BE2C (cell line): ENCODE measurements around the gene CACHD1. TPM values are rescaled to one million over a fixed set of nuclear protein-coding genes. Genes with fewer than 3 reads are reported as not detected.

Experiments used
- DNase-seq: peaks from one replicate; pipeline ENCODE4 v3.0.0-alpha.2; 2020
- H3K27me3 ChIP-seq: fragments of 250-450 bp; sonication (Bioruptor Pico); 2 replicates; pipeline ENCODE4 v1.5.1; 2020; ENCODE audit warnings: mild to moderate bottlenecking
- H3K36me3 ChIP-seq: fragments of 250-450 bp; sonication (Bioruptor Pico); 2 replicates; pipeline ENCODE4 v1.5.1; 2020; ENCODE audit warnings: mild to moderate bottlenecking
- H3K4me1 ChIP-seq: fragments of 250-450 bp; sonication (Bioruptor Pico); 2 replicates; pipeline ENCODE4 v1.5.1; 2020
- H3K4me3 ChIP-seq: 2 replicates; pipeline ENCODE4 v1.5.1; 2011; ENCODE audit warnings: low read depth, low read length
- H3K9me3 ChIP-seq: fragments of 250-450 bp; sonication (Bioruptor Pico); 2 replicates; pipeline ENCODE4 v1.5.1; 2020
- polyA plus RNA-seq: library from polyadenylated mRNA; unstranded; fragments of >200 nt; gene quantifications from one replicate; pipeline ENCODE4 v1.2.1, GENCODE V29; 2012; ENCODE audit warnings: low read depth, missing spikeins; ENCODE audit not compliant: insufficient read length, insufficient read depth
- TF ChIP-seq, protein P1 (sequence below): IDR thresholded peaks from 2 replicates; pipeline ENCODE4 v1.5.1; 2012; ENCODE audit warnings: mild to moderate bottlenecking, low read depth, low read length

The CACHD1 gene
- polyA plus RNA-seq = 4.8 TPM

DNA sequence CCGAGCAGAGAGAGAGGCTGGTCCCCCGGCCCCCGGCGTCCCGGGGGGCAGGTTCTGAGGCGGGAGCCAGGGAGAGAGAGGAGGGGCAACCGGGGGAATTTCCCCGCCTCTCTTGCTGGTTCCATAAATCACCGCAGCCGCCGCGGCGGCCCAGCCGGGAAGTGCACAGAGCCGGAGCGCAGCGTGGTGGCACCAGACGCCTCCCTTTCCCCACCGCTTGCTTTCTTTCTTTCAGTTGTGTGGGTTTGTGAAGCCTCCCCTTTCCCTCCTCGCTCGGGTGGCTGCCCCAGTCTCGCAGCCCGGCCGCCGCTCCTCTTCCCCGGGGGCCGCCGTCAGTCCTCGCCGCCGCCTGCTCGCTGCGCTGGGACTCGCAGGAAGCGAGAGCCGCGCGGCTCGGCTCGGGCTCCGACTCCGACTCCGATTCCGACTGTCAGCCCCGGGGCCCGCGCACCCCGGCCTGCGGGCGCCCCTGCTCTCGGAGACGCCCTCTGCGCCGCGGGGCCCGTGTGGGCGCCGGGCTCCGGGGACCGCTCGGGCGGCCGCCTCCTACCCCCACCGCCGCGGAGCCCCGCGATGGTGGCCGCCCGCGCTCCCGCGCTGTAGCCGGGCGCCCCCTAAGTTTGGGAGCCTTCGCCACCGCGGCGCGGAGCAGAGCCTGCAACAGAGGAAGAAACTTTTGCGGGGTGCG, at the start of gene CACHD1:
Gene CACHD1 (plus strand): TSS at position 153 of the 688 bp plus-strand sequence. CDS start 616 bp downstream, outside the sequence.
- TF ChIP-seq, protein P1, sequence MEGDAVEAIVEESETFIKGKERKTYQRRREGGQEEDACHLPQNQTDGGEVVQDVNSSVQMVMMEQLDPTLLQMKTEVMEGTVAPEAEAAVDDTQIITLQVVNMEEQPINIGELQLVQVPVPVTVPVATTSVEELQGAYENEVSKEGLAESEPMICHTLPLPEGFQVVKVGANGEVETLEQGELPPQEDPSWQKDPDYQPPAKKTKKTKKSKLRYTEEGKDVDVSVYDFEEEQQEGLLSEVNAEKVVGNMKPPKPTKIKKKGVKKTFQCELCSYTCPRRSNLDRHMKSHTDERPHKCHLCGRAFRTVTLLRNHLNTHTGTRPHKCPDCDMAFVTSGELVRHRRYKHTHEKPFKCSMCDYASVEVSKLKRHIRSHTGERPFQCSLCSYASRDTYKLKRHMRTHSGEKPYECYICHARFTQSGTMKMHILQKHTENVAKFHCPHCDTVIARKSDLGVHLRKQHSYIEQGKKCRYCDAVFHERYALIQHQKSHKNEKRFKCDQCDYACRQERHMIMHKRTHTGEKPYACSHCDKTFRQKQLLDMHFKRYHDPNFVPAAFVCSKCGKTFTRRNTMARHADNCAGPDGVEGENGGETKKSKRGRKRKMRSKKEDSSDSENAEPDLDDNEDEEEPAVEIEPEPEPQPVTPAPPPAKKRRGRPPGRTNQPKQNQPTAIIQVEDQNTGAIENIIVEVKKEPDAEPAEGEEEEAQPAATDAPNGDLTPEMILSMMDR = peak; percentile 32
- no peaks in the 10 kb centered on the region for H3K9me3 ChIP-seq
- H3K4me1 ChIP-seq = peaks cover 4% of the 10 kb centered on the region; the same call in 1 of the 2 replicates
- no peaks in the 10 kb centered on the region for H3K27me3 ChIP-seq
- peak within 1 kb of the TSS; percentile 64 for H3K4me3 ChIP-seq
- no peaks in the 10 kb centered on the region for H3K36me3 ChIP-seq
- DNase-seq = peak; percentile 78

DNA sequence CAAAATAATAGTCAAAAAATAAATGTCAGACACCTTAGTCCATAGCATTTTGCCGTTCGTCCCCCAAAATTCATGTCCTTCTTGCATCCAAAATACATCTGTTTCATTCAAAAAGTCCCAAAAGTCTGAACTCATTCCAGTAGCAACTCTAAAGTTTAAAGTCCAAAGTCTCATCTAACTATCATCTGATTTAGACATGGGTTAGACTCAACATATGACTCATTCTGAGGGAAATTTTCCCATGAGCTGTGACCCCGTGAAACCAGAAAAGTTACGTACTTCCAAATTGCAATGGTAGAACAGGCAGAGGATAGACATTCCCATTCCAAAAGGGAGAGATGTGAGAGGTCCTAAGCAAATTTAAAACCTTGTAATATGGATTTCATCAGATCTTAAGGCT, 48.6 kb upstream of the CACHD1 start:
- TF ChIP-seq, protein P1 = no peak
- no peaks in the 10 kb centered on the region for H3K27me3 ChIP-seq
- no peak for DNase-seq
- H3K4me1 ChIP-seq = no peaks in the 10 kb centered on the region
- H3K36me3 ChIP-seq = no peaks in the 10 kb centered on the region
- H3K4me3 ChIP-seq = no peak overlapping the region
- H3K9me3 ChIP-seq = no peaks in the 10 kb centered on the region

DNA sequence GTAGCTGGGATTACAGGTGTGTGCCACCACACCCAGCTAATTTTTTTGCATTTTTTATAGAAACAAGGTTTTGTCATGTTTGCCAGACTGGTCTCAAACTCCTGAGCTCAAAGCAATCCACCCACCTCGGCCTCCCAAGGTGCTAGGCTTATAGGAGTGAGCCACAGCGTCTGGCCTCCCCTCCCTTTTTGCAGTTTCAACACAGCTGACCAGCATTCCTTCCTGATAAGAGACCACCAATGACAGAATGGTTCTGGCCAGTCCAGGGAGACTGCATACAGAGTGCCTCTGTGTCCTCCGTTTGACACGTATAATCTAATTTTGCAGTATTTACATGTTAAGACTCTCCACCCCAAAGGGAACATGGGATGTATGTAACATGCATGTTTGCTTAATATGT, 46.4 kb upstream of the CACHD1 start:
- TF ChIP-seq, protein P1 = no peak
- Histone ChIP-seq H3K9me3 (no peaks in the 10 kb centered on the region), H3K4me3 (no peak overlapping the region), H3K36me3 (no peaks in the 10 kb centered on the region), H3K27me3 (no peaks in the 10 kb centered on the region), H3K4me1 (no peaks in the 10 kb centered on the region)
- no peak for DNase-seq

DNA sequence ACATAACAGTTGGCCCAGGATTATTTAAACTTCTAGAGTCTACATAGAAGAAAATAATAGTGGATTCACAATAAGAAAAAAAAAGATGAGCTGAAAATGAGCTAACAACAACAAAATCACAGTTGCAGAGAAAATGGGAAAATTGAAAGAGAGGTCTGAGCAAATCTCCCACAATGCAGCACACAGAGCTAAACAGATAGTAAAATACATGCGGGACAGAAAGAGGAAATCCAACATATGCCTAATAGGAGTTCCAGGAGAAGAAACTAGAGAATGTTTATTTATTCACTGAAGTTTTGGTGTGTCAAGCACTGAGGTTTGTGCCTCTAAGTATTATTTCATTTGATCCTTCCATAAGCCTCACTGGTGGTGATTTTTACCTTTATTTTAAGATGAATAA, 45.5 kb upstream of the CACHD1 start:
- no peak for DNase-seq
- Histone ChIP-seq H3K36me3 (no peaks in the 10 kb centered on the region), H3K4me3 (no peak overlapping the region), H3K27me3 (no peaks in the 10 kb centered on the region), H3K4me1 (no peaks in the 10 kb centered on the region), H3K9me3 (no peaks in the 10 kb centered on the region)
- TF ChIP-seq, protein P1 = no peak

DNA sequence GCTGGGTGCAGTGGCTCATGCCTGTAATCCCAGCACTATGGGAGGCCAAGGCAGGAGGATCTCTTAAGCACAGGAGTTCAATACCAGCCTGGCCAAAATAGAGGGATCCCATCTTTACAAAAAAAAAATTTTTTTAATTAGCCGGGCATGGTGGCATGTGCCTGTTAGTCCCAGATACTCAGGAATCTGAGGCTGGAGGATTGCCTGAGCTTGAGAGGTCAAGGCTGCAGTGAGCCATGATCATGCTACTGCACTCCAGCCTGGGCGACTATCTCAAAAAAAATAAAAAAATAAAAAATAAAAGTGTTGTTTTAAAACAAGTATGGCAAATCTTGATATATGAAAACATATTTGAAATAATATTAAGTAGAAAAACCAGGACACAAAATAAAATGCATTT, 44.4 kb upstream of the CACHD1 start:
- H3K36me3 ChIP-seq = no peaks in the 10 kb centered on the region
- no peaks in the 10 kb centered on the region for H3K27me3 ChIP-seq
- no peaks in the 10 kb centered on the region for H3K9me3 ChIP-seq
- no peaks in the 10 kb centered on the region for H3K4me1 ChIP-seq
- TF ChIP-seq, protein P1 = no peak
- DNase-seq = no peak
- no peak overlapping the region for H3K4me3 ChIP-seq

DNA sequence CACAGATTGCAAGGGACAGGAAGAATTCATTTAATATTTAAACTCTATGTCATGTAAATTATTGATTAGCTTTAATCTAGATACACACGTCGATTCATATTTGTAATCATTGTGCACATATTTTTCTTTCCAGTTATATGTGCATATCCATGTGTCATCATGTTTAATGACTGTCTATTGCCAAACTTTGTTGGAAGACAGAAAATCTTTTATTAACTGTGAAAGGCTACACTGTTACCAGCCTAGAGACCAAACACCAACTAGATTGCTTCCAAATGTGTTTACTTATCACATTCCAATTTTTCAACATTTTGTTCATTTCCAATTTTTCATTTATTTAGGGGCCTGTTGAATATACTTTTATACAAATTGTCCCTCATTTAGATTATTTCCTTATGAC, 43.2 kb upstream of the CACHD1 start:
- Histone ChIP-seq H3K36me3 (no peaks in the 10 kb centered on the region), H3K4me1 (no peaks in the 10 kb centered on the region), H3K9me3 (no peaks in the 10 kb centered on the region), H3K27me3 (no peaks in the 10 kb centered on the region), H3K4me3 (no peak overlapping the region)
- TF ChIP-seq, protein P1 = no peak
- DNase-seq = no peak
